Thyroid gland (tissue), 4 donors: ENCODE results near the gene PTPRG. TPM values are rescaled to one million over a fixed set of nuclear protein-coding genes. Genes with fewer than 3 reads are reported as not detected.
A peak's percentile ranks its signal among the peaks of the same experiment; 100 is the strongest.
"Not testable (repeated sequence)": the region's sequence is repeated elsewhere in the genome, so short reads cannot be mapped to it uniquely, and the experiment has no call there.

Experiments
- DNase-seq, 2 donors: peaks; one replicate each; pipeline ENCODE4 v3.0.0-alpha.2; 2019
- H3K27ac ChIP-seq, 3 donors: fragments of 200-600 bp; sonication (generic); 1 replicate in 2 of 3; 2 replicates in 1 of 3; pipeline ENCODE4 v1.5.1; 2016 to 2019; ENCODE audit warnings: mild to moderate bottlenecking in 1 of 3, moderate library complexity in 1 of 3
- H3K27me3 ChIP-seq: fragments of 200-600 bp; sonication (generic); one replicate; pipeline ENCODE4 v1.5.1; 2019
- H3K36me3 ChIP-seq, 2 donors: fragments of 200-600 bp; sonication (generic); one replicate each; pipeline ENCODE4 v1.5.1; 2016 to 2019
- H3K4me1 ChIP-seq, 2 donors: fragments of 200-600 bp; sonication (generic); one replicate each; pipeline ENCODE4 v1.5.1; 2017 to 2019
- H3K4me3 ChIP-seq, 3 donors: fragments of 200-600 bp; sonication (generic); replicated peaks in 1 of 3; 1 replicate in 2 of 3; 2 replicates in 1 of 3; pipeline ENCODE4 v1.5.1; 2016; ENCODE audit warnings: mild to moderate bottlenecking in 1 of 3
- H3K9me3 ChIP-seq: fragments of 200-600 bp; sonication (generic); one replicate; pipeline ENCODE4 v1.5.1; 2017
- POLR2A ChIP-seq, 2 donors: fragments of 450-650 bp; IDR thresholded peaks; one replicate each; pipeline ENCODE4 v1.6.1; 2017; ENCODE audit warnings: antibody characterized with exemption in 2 of 2, mild to moderate bottlenecking in 2 of 2, moderate library complexity in 1 of 2
- WGBS, 2 donors: methylation state at CpG; one replicate each; pipeline ENCODE4 v1.1.5; 2017; 5-methylcytosine and 5-hydroxymethylcytosine counted together
- intact Hi-C: fragments of 100-400 bp; cut with DNase I; formaldehyde crosslinking; loops from one replicate; pipeline ENCODE4 v1.15.1; 2023
- total RNA-seq, 4 donors: library from RNA; depleted of rRNA; stranded (reverse); fragments of >200 nt; gene quantifications; one replicate each; pipeline ENCODE4 v1.2.3, GENCODE V29; 2016
- TF ChIP-seq, protein P1 (sequence below), 6 experiments: fragments of 200-600 bp in 3 of 6; fragments of 450-650 bp in 3 of 6; sonication (generic) in 3 of 6; IDR thresholded peaks; one replicate each; pipeline ENCODE4 v1.5.1; 2016 to 2019; ENCODE audit warnings: antibody characterized with exemption in 6 of 6, mild to moderate bottlenecking in 2 of 6, inconsistent platforms in 1 of 6, moderate library complexity in 1 of 6

PTPRG gene
- total RNA-seq, 4 donors from 2014 or later, result 81.6 to 207 (median 132) TPM

DNA sequence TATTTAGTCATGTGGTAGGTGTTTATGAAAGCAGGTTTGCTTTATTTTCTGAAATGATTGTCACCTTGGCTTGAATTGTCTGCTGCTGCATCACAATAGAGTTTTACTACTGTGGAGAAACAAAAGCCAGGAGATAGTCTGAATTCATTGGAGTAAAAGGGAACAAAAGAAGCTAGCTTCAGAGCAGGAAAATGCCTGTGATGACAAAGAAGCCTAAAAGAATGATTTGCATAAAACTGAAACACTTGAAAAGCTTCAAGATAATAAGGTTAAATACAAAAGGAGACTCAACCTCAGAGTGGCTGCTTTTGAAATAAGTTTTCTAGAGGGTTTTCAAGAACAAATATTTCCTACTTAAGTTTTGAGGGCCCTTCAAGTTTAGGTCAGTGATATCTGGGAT, 138.3 kb downstream of the PTPRG start:
- H3K27ac ChIP-seq, result peak overlapping the region in 2 of 3 donors; percentile 2 to 27
- no peak for DNase-seq
- TF ChIP-seq POLR2A (IDR thresholded peaks at IDR 0.05), result no peak
- TF ChIP-seq, protein P1, sequence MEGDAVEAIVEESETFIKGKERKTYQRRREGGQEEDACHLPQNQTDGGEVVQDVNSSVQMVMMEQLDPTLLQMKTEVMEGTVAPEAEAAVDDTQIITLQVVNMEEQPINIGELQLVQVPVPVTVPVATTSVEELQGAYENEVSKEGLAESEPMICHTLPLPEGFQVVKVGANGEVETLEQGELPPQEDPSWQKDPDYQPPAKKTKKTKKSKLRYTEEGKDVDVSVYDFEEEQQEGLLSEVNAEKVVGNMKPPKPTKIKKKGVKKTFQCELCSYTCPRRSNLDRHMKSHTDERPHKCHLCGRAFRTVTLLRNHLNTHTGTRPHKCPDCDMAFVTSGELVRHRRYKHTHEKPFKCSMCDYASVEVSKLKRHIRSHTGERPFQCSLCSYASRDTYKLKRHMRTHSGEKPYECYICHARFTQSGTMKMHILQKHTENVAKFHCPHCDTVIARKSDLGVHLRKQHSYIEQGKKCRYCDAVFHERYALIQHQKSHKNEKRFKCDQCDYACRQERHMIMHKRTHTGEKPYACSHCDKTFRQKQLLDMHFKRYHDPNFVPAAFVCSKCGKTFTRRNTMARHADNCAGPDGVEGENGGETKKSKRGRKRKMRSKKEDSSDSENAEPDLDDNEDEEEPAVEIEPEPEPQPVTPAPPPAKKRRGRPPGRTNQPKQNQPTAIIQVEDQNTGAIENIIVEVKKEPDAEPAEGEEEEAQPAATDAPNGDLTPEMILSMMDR (IDR thresholded peaks at IDR 0.05), result no peak
- H3K4me3 ChIP-seq, result no peak overlapping the region
- intact Hi-C loops, result no loop called here
- H3K36me3 ChIP-seq, result no peaks in the 10 kb centered on the region
- no peaks in the 10 kb centered on the region for H3K27me3 ChIP-seq
- no peaks in the 10 kb centered on the region for H3K9me3 ChIP-seq
- H3K4me1 ChIP-seq, result peaks cover 21 to 22% of the 10 kb centered on the region in 2 donors

DNA sequence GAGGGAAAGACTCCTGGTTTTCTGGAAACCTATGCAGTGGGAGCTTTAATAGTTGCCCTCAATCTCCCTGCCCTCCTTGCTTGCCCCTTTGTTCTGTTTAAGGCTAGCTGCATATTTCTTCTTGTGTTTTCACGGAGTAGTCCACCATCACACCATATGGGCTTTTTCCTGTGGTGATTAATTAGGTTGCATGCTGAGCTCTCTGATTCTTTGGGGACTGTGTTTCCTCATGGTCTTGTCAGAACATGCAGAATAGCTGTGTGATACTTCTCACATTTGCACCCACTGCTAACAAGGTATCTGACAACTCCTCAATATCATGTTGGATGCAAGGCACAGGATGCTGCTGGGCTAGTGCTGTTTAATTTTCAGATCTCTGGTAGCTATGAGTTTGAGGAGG, 139.6 kb downstream of the PTPRG start:
- intact Hi-C loops, result no loop called here
- H3K27me3 ChIP-seq, result no peaks in the 10 kb centered on the region
- TF ChIP-seq, protein P1 (IDR thresholded peaks at IDR 0.05), result no peak
- TF ChIP-seq POLR2A (IDR thresholded peaks at IDR 0.05), result no peak
- DNase-seq, result no peak
- H3K9me3 ChIP-seq, result no peaks in the 10 kb centered on the region
- WGBS, 2 donors, result 75 to 79% methylated on average over 1 of the region's 1 CpG
- no peak overlapping the region for H3K27ac ChIP-seq
- no peaks in the 10 kb centered on the region for H3K36me3 ChIP-seq
- no peak overlapping the region for H3K4me3 ChIP-seq
- H3K4me1 ChIP-seq, result peaks cover 33 to 34% of the 10 kb centered on the region in 2 donors

DNA sequence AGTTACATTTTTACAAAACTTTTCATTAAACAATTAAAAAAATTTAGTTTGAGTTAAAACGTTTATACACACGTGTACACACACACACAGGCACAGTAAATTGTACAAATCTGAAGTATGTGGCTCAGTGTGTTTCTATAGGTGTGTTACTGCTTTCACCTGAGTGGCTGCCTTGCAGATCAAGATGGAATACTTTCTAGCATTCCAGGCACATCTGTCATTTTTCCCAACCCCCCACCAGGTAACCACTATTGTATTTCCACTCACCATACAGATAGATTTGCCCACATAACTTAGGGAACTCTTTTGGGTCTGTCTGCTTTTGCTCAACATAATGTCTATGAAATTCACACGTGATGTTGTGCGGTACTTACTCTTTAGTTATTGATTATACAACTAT, 141.1 kb downstream of the PTPRG start:
- H3K36me3 ChIP-seq, result no peaks in the 10 kb centered on the region
- no peak overlapping the region for H3K4me3 ChIP-seq
- intact Hi-C loops, result no loop called here
- no peak overlapping the region for H3K27ac ChIP-seq
- DNase-seq, result no peak
- peaks cover 33 to 34% of the 10 kb centered on the region in 2 donors for H3K4me1 ChIP-seq
- WGBS, 2 donors, result 83 to 85% methylated on average over 4 of the region's 4 CpGs
- TF ChIP-seq, protein P1 (IDR thresholded peaks at IDR 0.05), result no peak
- no peak for TF ChIP-seq POLR2A (IDR thresholded peaks at IDR 0.05)
- H3K9me3 ChIP-seq, result no peaks in the 10 kb centered on the region
- no peaks in the 10 kb centered on the region for H3K27me3 ChIP-seq

- intact Hi-C loops, result no loop called here
Measured at GRCh38 chr3:61704807-61705206, 143.4 kb downstream of the PTPRG start.

GRCh38 chr3:61707492-61707891, 146.1 kb downstream of the PTPRG start:
- no peaks in the 10 kb centered on the region for H3K27me3 ChIP-seq
- intact Hi-C loops, result no loop called here

More at GRCh38 chr3:61704807-61705206, 143.4 kb downstream of the PTPRG start:
- TF ChIP-seq, protein P1 (IDR thresholded peaks at IDR 0.05), result no peak
- no peak for TF ChIP-seq POLR2A (IDR thresholded peaks at IDR 0.05)
- WGBS, 2 donors, result 48 to 65% methylated on average over 2 of the region's 2 CpGs
- Histone ChIP-seq H3K27me3 (no peaks in the 10 kb centered on the region), H3K4me1 (peaks cover 40% of the 10 kb centered on the region in 2 donors), H3K27ac (peak overlapping the region in 2 of 3 donors; percentile 3 to 52), H3K9me3 (no peaks in the 10 kb centered on the region), H3K36me3 (no peaks in the 10 kb centered on the region), H3K4me3 (no peak overlapping the region)
- peak; percentile 77 to 86 for DNase-seq

DNA sequence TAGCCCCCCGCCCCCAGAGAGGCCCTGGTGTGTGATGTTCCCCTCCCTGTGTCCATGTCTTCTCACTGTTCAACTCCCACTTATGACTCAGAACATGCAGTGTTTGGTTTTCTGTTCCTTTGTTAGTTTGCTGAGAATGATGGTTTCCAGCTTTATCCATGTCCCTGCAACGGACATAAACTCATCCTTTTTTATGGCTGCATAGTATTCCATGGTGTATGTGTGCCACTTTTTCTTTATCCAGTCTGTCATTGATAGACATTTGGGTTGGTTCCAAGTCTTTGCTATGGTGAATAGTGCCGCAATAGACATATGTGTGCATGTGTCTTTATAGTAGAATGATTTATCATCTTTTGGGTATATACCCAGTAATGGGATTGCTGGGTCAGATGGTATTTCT, 149.5 kb downstream of the PTPRG start:
- H3K9me3 ChIP-seq, intact Hi-C loops, H3K27ac ChIP-seq, DNase-seq, H3K4me3 ChIP-seq, H3K36me3 ChIP-seq, H3K27me3 ChIP-seq: not testable (repeated sequence)
- H3K4me1 ChIP-seq, result peaks cover 13 to 19% of the 10 kb centered on the region in 2 donors
- 96 to 99% methylated on average over 3 of the region's 3 CpGs for WGBS, 2 donors

More at GRCh38 chr3:61707492-61707891, 146.1 kb downstream of the PTPRG start:
- H3K27ac ChIP-seq, result peak overlapping the region in 2 of 3 donors; percentile 89
- no peaks in the 10 kb centered on the region for H3K36me3 ChIP-seq
- no peaks in the 10 kb centered on the region for H3K9me3 ChIP-seq
- DNase-seq, result no peak
- H3K4me3 ChIP-seq, result no peak overlapping the region
- peaks cover 33 to 35% of the 10 kb centered on the region in 2 donors for H3K4me1 ChIP-seq
- 100% methylated on average over 1 of the region's 1 CpG for WGBS, 2 donors
- TF ChIP-seq POLR2A (IDR thresholded peaks at IDR 0.05), result no peak
- TF ChIP-seq, protein P1 (IDR thresholded peaks at IDR 0.05), result no peak
